ENCODE measurements around the gene SCAMP4.

Gene SCAMP4

GRCh38 chr19:1955171-1956121, 50.2 kb downstream of the SCAMP4 start:
- Histone ChIP-seq H3K36me3 (ENCODE audit: control insufficient read depth in 2 of 2, insufficient read depth in 1 of 2, low read length in 2 of 2) (peaks cover 0 to 21% of the 10 kb centered on the region in 2 experiments; a peak in 2 of 3 replicates), H3K4me1 (ENCODE audit: control insufficient read depth, insufficient read depth, low read length) (no peaks in the 10 kb centered on the region), H3K27ac (ENCODE audit: extremely low read depth, low read depth, low read length) (no peak overlapping the region), H3K9me3 (ENCODE audit: control insufficient read depth, insufficient read depth, low read depth, low read length) (no peaks in the 10 kb centered on the region), H3K4me3 (ENCODE audit: low read depth, low read length) (no peak overlapping the region)
- POLR2A ChIA-PET, result no interaction called here
- CTCF ChIA-PET, result no interaction called here
- TF ChIP-seq ZNF266 (tag by site-specific recombination; IDR thresholded peaks at IDR 0.05; ENCODE audit: low read depth) (no peak), ZBTB10 (tag by site-specific recombination; IDR thresholded peaks at IDR 0.05) (no peak), ZNF155 (tag by site-specific recombination; IDR thresholded peaks at IDR 0.05) (no peak), INSM2 (tag by site-specific recombination; IDR thresholded peaks at IDR 0.05) (no peak), ZBTB17 (tag by site-specific recombination; IDR thresholded peaks at IDR 0.05) (no peak), ZNF157 (tag by site-specific recombination; IDR thresholded peaks at IDR 0.05) (no peak), ZNF214 (tag by site-specific recombination; IDR thresholded peaks at IDR 0.05; ENCODE audit: borderline replicate concordance) (no peak), ZNF423 (tag by site-specific recombination; IDR thresholded peaks at IDR 0.05) (no peak), ZNF677 (tag by site-specific recombination; IDR thresholded peaks at IDR 0.05) (no peak), ZNF48 (tag by site-specific recombination; IDR thresholded peaks at IDR 0.05) (no peak), ZNF280D (tag by site-specific recombination; IDR thresholded peaks at IDR 0.05) (no peak), ZNF518A (tag by site-specific recombination; conservative IDR thresholded peaks at IDR 0.05; ENCODE audit: low read depth) (no peak), ZNF132 (tag by site-specific recombination; IDR thresholded peaks at IDR 0.05; ENCODE audit: borderline replicate concordance) (no peak), ZNF488 (tag by site-specific recombination; IDR thresholded peaks at IDR 0.05) (no peak), BCL11B (tag by site-specific recombination; IDR thresholded peaks at IDR 0.05; ENCODE audit: low read depth) (no peak), ZNF561 (tag by site-specific recombination; IDR thresholded peaks at IDR 0.05; ENCODE audit: borderline replicate concordance) (no peak), PATZ1 (tag by site-specific recombination; IDR thresholded peaks at IDR 0.05) (no peak), KLF7 (tag by site-specific recombination; IDR thresholded peaks at IDR 0.05; ENCODE audit: borderline replicate concordance) (no peak), ZNF747 (tag by site-specific recombination; IDR thresholded peaks at IDR 0.05) (no peak), ZNF16 (tag by site-specific recombination; IDR thresholded peaks at IDR 0.05; ENCODE audit: low read depth) (no peak), ZNF664 (tag by site-specific recombination; IDR thresholded peaks at IDR 0.05) (no peak)

Data from HEK293 (cell line).